ENCODE measurements around the gene MRPL32. TPM values are rescaled to one million over a fixed set of nuclear protein-coding genes. Genes with fewer than 3 reads are reported as not detected.

Gene MRPL32
- total RNA-seq, 1 donor from 2014 or later: 52.6 TPM

GRCh38 chr7:42910306-42910705, 21.9 kb upstream of the MRPL32 start:
- Mint-ChIP-seq H3K36me3 (ENCODE audit: low read depth) (peaks cover 2% of the 10 kb centered on the region), H3K4me1 (peaks cover 24% of the 10 kb centered on the region), H3K27ac (ENCODE audit: unreplicated experiment) (no peak overlapping the region)

DNA sequence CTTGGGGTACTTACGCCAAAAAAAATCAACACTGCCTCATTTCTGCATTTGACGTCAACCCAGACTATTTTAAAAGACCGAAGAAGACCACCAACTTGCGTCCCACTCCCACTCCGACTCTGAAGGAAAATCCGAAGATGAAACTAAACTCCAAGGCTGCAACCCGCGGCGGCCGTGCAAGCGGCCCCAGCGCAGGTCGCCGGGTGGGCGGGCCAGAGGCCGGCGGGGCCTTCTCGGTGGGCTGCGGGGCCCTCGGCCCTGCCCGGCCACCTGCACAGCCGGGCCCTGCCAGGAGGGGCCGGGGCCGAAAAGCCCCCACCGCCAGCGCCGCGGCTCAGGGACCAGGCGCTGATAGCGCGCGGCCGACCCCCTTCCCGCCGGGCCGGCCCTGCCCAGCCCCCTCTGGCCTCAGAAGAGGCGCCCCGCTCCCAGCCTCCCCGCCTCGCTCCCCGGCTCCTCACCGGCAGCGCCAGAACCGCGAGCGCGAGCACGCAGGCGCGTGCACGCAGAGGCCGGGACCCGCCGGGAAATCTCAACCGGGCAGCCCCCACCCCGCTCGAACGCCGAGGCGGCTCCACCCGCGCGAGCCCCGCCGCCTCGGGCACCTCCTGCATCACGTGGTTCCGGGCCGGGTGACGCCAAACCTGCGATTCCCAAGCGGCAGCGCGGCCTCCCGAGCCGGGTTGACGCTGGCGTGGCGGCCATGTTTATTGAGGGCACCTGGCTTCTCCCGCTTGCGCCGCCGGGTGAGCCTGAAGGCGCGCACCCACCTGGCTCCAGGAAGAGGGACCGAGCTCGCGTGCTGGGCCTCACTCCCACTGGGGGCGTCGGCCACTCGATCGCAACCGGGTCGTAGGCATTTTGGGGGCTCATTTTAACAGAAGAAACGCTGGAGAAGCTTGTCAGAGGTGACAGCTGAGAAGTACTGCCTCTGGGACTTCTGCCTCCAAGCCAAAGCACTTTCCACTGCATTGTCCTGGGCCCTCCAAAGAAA, 20.4 kb upstream of the MRPL32 start, which contains the start of gene C7orf25:
Gene C7orf25 (minus strand): TSS at position 617 of the 994 bp plus-strand sequence. CDS start 1,170 bp downstream, outside the sequence.
- peak within 1 kb of the TSS; percentile 94 for H3K4me3 Mint-ChIP-seq
- no peak for TF ChIP-seq CTCF (conservative IDR thresholded peaks at IDR 0.05)
- H3K36me3 Mint-ChIP-seq (ENCODE audit: low read depth): peaks cover 7% of the 10 kb centered on the region
- no peaks in the 10 kb centered on the region for H3K27me3 Mint-ChIP-seq (ENCODE audit: low read depth)
- H3K4me1 Mint-ChIP-seq: peaks cover 24% of the 10 kb centered on the region
- peak; percentile 95 for DNase-seq (ENCODE audit: low read depth, low spot score)
- H3K9me3 Mint-ChIP-seq: no peaks in the 10 kb centered on the region
- peak within 1 kb of the TSS; percentile 94 for H3K27ac Mint-ChIP-seq (ENCODE audit: unreplicated experiment)

More at GRCh38 chr7:42910306-42910705, 21.9 kb upstream of the MRPL32 start:
- Mint-ChIP-seq H3K27me3 (ENCODE audit: low read depth) (no peaks in the 10 kb centered on the region), H3K4me3 (peak overlapping the region; percentile 44), H3K9me3 (no peaks in the 10 kb centered on the region)
- DNase-seq (ENCODE audit: low read depth, low spot score): no peak
- TF ChIP-seq CTCF (conservative IDR thresholded peaks at IDR 0.05): no peak

- H3K4me1 Mint-ChIP-seq: peaks cover 24% of the 10 kb centered on the region
- no peak for TF ChIP-seq CTCF (conservative IDR thresholded peaks at IDR 0.05)
- H3K4me3 Mint-ChIP-seq: no peak overlapping the region
- peak overlapping the region; percentile 79 for H3K27ac Mint-ChIP-seq (ENCODE audit: unreplicated experiment)
- H3K36me3 Mint-ChIP-seq (ENCODE audit: low read depth): peaks cover 10% of the 10 kb centered on the region
- H3K27me3 Mint-ChIP-seq (ENCODE audit: low read depth): no peaks in the 10 kb centered on the region
- H3K9me3 Mint-ChIP-seq: no peaks in the 10 kb centered on the region
- DNase-seq (ENCODE audit: low read depth, low spot score): no peak
Measured at GRCh38 chr7:42913591-42913990, 18.6 kb upstream of the MRPL32 start.

GRCh38 chr7:42914009-42914408, 18.2 kb upstream of the MRPL32 start:
- H3K27me3 Mint-ChIP-seq (ENCODE audit: low read depth): no peaks in the 10 kb centered on the region
- H3K4me3 Mint-ChIP-seq: no peak overlapping the region
- no peak for DNase-seq (ENCODE audit: low read depth, low spot score)
- H3K36me3 Mint-ChIP-seq (ENCODE audit: low read depth): peaks cover 10% of the 10 kb centered on the region
- no peak for TF ChIP-seq CTCF (conservative IDR thresholded peaks at IDR 0.05)
- no peaks in the 10 kb centered on the region for H3K9me3 Mint-ChIP-seq
- peaks cover 24% of the 10 kb centered on the region for H3K4me1 Mint-ChIP-seq
- H3K27ac Mint-ChIP-seq (ENCODE audit: unreplicated experiment): peak overlapping the region; percentile 79

DNA sequence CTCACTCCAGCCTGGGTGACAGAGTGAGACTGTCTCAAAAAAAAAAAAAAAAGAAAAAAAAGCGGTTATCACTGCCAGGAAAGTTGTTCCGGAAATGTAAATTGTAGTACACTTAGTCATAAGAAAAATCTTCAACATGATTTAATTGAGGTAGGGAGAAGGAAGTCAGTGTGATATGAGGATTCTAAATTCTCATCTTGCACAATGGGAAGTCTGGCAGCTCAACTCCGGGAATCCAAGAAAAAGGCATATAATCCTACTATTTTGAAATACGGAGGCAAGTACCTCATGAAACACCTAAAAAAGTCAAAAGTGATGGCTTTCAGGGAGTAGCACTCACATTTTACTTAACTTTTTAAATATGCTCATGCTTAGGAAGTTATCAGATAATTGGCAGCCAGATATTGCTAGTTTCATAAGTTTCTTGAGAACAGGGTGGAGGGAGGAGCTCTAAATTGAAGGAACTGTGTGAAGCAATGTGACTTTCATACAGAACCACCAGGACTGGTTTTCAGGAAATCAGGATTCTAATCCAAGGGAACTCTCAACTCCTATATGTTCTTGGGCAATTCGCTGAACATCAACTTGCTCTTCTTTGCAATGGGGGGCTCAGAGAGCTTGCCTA, 17.6 kb upstream of the MRPL32 start:
- Mint-ChIP-seq H3K9me3 (no peaks in the 10 kb centered on the region), H3K4me1 (peaks cover 24% of the 10 kb centered on the region), H3K36me3 (ENCODE audit: low read depth) (peaks cover 10% of the 10 kb centered on the region), H3K27ac (ENCODE audit: unreplicated experiment) (no peak overlapping the region), H3K4me3 (no peak overlapping the region), H3K27me3 (ENCODE audit: low read depth) (no peaks in the 10 kb centered on the region)
- DNase-seq (ENCODE audit: low read depth, low spot score): no peak
- TF ChIP-seq CTCF (conservative IDR thresholded peaks at IDR 0.05): no peak
